ENCODE results near the gene PCDHGA1.

Gene PCDHGA1

GRCh38 chr5:141465351-141465750, 135.0 kb downstream of the PCDHGA1 start:
- TF ChIP-seq CTCF (conservative IDR thresholded peaks at IDR 0.05; ENCODE audit: low read depth, low read length) = no peak
- no peak for DNase-seq (ENCODE audit: low read depth)
- no peak overlapping the region for H3K4me3 ChIP-seq (ENCODE audit: low read depth, low read length)

- peak; percentile 97 for DNase-seq (ENCODE audit: low read depth)
- peak; percentile 39 for TF ChIP-seq CTCF (conservative IDR thresholded peaks at IDR 0.05; ENCODE audit: low read depth, low read length)
- peak within 1 kb of the TSS; percentile 80 for H3K4me3 ChIP-seq (ENCODE audit: low read depth, low read length)
Measured at GRCh38 chr5:141475625-141476131, 145.4 kb downstream of the PCDHGA1 start, which contains the start of gene PCDHGC3. Gene PCDHGC3, plus strand, starts transcription at chr5:141475966. Its CDS starts 151 bp downstream, at chr5:141476117.

GRCh38 chr5:141476132-141476911, 146.0 kb downstream of the PCDHGA1 start:
- H3K4me3 ChIP-seq (ENCODE audit: low read depth, low read length) = peak overlapping the region; percentile 80
- DNase-seq (ENCODE audit: low read depth) = peak; percentile 84
- TF ChIP-seq CTCF (conservative IDR thresholded peaks at IDR 0.05; ENCODE audit: low read depth, low read length) = no peak

- H3K4me3 ChIP-seq (ENCODE audit: low read depth, low read length) = peak overlapping the region; percentile 80
- DNase-seq (ENCODE audit: low read depth) = no peak
- no peak for TF ChIP-seq CTCF (conservative IDR thresholded peaks at IDR 0.05; ENCODE audit: low read depth, low read length)
Measured at GRCh38 chr5:141477044-141477575, 146.8 kb downstream of the PCDHGA1 start.

- peak; percentile 28 for DNase-seq (ENCODE audit: low read depth)
- no peak for TF ChIP-seq CTCF (conservative IDR thresholded peaks at IDR 0.05; ENCODE audit: low read depth, low read length)
- peak overlapping the region; percentile 80 for H3K4me3 ChIP-seq (ENCODE audit: low read depth, low read length)
Measured at GRCh38 chr5:141477815-141478214, 147.5 kb downstream of the PCDHGA1 start.

GRCh38 chr5:141478321-141478945, 148.1 kb downstream of the PCDHGA1 start:
- peak; percentile 29 for TF ChIP-seq CTCF (conservative IDR thresholded peaks at IDR 0.05; ENCODE audit: low read depth, low read length)
- DNase-seq (ENCODE audit: low read depth) = no peak
- H3K4me3 ChIP-seq (ENCODE audit: low read depth, low read length) = peak overlapping the region; percentile 80
